Activated CD8-positive, alpha-beta T cell treated with anti-CD3 and anti-CD28 coated beads for 36 hours (primary cell): ENCODE measurements around the gene MBP. TPM values are rescaled to one million over a fixed set of nuclear protein-coding genes. Genes with fewer than 3 reads are reported as not detected.

Source experiments
- ATAC-seq: fragments of 200-7000 bp; cut with Tn5 transposase; one replicate; pipeline ENCODE4 v1.10.0; 2021; ENCODE audit warnings: mild to moderate bottlenecking, moderate library complexity
- CTCF ChIA-PET: fragments of 350-600 bp; sonication (Branson Sonifier 250); formaldehyde crosslinking; loops from one replicate; lab custom pipeline; 2021; ENCODE audit warnings: antibody characterized with exemption; lab: Charles Lee
- POLR2A ChIA-PET: fragments of 350-600 bp; sonication (Branson Sonifier 250); formaldehyde crosslinking; loops from one replicate; lab custom pipeline; 2021; ENCODE audit warnings: antibody characterized with exemption; lab: Charles Lee
- DNase-seq: peaks from one replicate; pipeline ENCODE4 v3.0.0-alpha.2; 2020
- H3K27ac Mint-ChIP-seq: one replicate; pipeline ENCODE4 v1.8.0; 2021; ENCODE audit warnings: mild to moderate bottlenecking, mixed read lengths
- H3K27me3 Mint-ChIP-seq: one replicate; pipeline ENCODE4 v1.8.0; 2021; ENCODE audit warnings: mixed read lengths
- H3K36me3 Mint-ChIP-seq: one replicate; pipeline ENCODE4 v1.8.0; 2021; ENCODE audit warnings: low read depth, mixed read lengths
- H3K4me1 Mint-ChIP-seq: one replicate; pipeline ENCODE4 v1.8.0; 2021; ENCODE audit warnings: low read depth, mixed read lengths
- H3K4me3 Mint-ChIP-seq: one replicate; pipeline ENCODE4 v1.8.0; 2021; ENCODE audit warnings: mild to moderate bottlenecking, moderate library complexity, mixed read lengths
- H3K9me3 Mint-ChIP-seq: one replicate; pipeline ENCODE4 v1.8.0; 2021; ENCODE audit warnings: mixed read lengths
- CTCF ChIP-seq: fragments of 200-600 bp; IDR thresholded peaks from one replicate; pipeline ENCODE4 v1.8.0; 2022; ENCODE audit warnings: antibody characterized with exemption, mild to moderate bottlenecking
- intact Hi-C: fragments of 100-400 bp; cut with micrococcal nuclease; formaldehyde crosslinking; loops from one replicate; pipeline ENCODE4 v1.10.0; 2022
- total RNA-seq, 2 experiments: library from RNA; stranded (reverse); gene quantifications; one replicate each; pipeline ENCODE4 v1.2.3, GENCODE V29; 2021

Gene MBP
- total RNA-seq, 2 experiments from 2014 or later: 39.9 to 41.5 TPM

- Mint-ChIP-seq H3K4me1 (peaks cover 89% of the 10 kb centered on the region), H3K4me3 (peak overlapping the region; percentile 79), H3K27ac (peak overlapping the region; percentile 98), H3K36me3 (peaks cover 49% of the 10 kb centered on the region), H3K9me3 (no peaks in the 10 kb centered on the region), H3K27me3 (no peaks in the 10 kb centered on the region)
- no peak for ATAC-seq
- intact Hi-C loops: no loop called here
- ChIA-PET POLR2A (interaction anchor here (0.7 to 18.7 kb wide), 11 partner anchors 7 to 75 kb away, joined by 3 to 337 read pairs (median 6); partner anchors contain the start of gene MBP), CTCF (interaction anchor here (0.8 to 8.7 kb wide), 10 partner anchors 8 to 139 kb away, joined by 3 to 92 read pairs (median 4); no protein-coding TSS in a partner anchor)
- DNase-seq: peak; percentile 42
- no peak for TF ChIP-seq CTCF
Measured at GRCh38 chr18:77123320-77124231, 9.0 kb downstream of the MBP start.

- H3K36me3 Mint-ChIP-seq: peaks cover 42% of the 10 kb centered on the region
- H3K27me3 Mint-ChIP-seq: no peaks in the 10 kb centered on the region
- DNase-seq: no peak
- intact Hi-C loops: no loop called here
- ChIA-PET CTCF (interaction anchor here (0.9 to 8.7 kb wide), 9 partner anchors 9 to 121 kb away, joined by 3 to 92 read pairs (median 5); no protein-coding TSS in a partner anchor), POLR2A (interaction anchor here (0.9 to 18.7 kb wide), 3 partner anchors 9 to 49 kb away, joined by 4 to 337 read pairs (median 24); no protein-coding TSS in a partner anchor)
- no peak overlapping the region for H3K4me3 Mint-ChIP-seq
- TF ChIP-seq CTCF: no peak
- ATAC-seq: no peak
- H3K9me3 Mint-ChIP-seq: no peaks in the 10 kb centered on the region
- H3K27ac Mint-ChIP-seq: peak overlapping the region; percentile 41
- H3K4me1 Mint-ChIP-seq: peaks cover 82% of the 10 kb centered on the region
Measured at GRCh38 chr18:77121523-77121922, 11.1 kb downstream of the MBP start.

- H3K36me3 Mint-ChIP-seq: peaks cover 53% of the 10 kb centered on the region
- H3K27ac Mint-ChIP-seq: peak overlapping the region; percentile 46
- peaks cover 81% of the 10 kb centered on the region for H3K4me1 Mint-ChIP-seq
- no peak overlapping the region for H3K4me3 Mint-ChIP-seq
- H3K27me3 Mint-ChIP-seq: no peaks in the 10 kb centered on the region
- CTCF ChIA-PET: interaction anchor here (1.7 to 8.7 kb wide), 3 partner anchors 15 to 120 kb away, joined by 5 to 92 read pairs (median 21); no protein-coding TSS in a partner anchor
- ATAC-seq (no peak), DNase-seq (no peak)
- intact Hi-C loops: no loop called here
- peaks cover 4% of the 10 kb centered on the region for H3K9me3 Mint-ChIP-seq
- POLR2A ChIA-PET: interaction anchor here (4.4 to 18.7 kb wide), 2 partner anchors 11 to 14 kb away, joined by 24 to 337 read pairs; no protein-coding TSS in a partner anchor
- no peak for TF ChIP-seq CTCF
Measured at GRCh38 chr18:77119851-77120491, 12.6 kb downstream of the MBP start.

DNA sequence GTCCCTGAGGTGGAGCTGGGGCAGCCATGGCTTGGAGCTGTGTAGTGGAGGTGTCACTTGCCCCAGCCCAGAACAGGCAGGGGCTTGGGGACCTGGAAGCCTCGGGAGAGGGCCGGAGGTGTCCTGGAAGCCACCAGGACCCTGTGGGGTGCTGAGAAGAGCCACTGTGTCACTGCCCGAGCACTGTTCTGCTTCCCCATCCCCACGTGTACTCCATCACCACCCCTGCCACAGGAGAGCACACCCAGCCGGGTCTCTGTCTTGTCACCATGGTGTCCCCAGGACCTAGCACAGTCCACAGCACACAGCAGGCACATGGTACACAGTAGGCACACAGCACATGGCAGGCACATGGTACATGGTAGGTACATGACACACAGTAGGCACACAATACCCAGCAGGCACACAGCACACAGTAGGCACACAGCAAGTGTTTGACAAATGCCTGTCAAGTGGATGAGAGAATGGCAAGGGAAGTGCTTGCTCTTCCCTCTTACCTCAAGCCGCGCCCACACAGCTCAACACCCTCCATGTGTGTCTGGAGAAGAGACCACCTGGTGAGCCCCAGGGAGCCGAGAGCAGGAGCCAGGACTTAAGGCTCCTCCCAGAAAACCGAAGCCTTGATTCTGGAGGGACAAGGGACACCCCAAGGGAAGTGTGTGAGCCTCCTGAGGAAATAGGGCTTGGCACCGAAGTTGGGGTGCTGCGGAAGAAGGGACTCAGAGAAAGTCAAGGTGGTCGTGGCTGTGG is 13.3 kb downstream of the MBP start:
- peaks cover 56% of the 10 kb centered on the region for H3K36me3 Mint-ChIP-seq
- ChIA-PET POLR2A (interaction anchor here (4.4 to 18.7 kb wide), 2 partner anchors 12 to 14 kb away, joined by 24 to 337 read pairs; no protein-coding TSS in a partner anchor), CTCF (no interaction called here)
- peak overlapping the region; percentile 46 for H3K27ac Mint-ChIP-seq
- ATAC-seq: no peak
- no peak overlapping the region for H3K4me3 Mint-ChIP-seq
- no peak for TF ChIP-seq CTCF
- H3K27me3 Mint-ChIP-seq: no peaks in the 10 kb centered on the region
- peaks cover 82% of the 10 kb centered on the region for H3K4me1 Mint-ChIP-seq
- intact Hi-C loops: no loop called here
- no peak for DNase-seq
- H3K9me3 Mint-ChIP-seq: peaks cover 4% of the 10 kb centered on the region
